SKM-1 treated with dmso at 0.1 percent for 144 hours (cell line): Measurements from ENCODE around the gene KIF16B.
"Not testable (repeated sequence)": the region's sequence is repeated elsewhere in the genome, so short reads cannot be mapped to it uniquely, and the experiment has no call there.

Experiments used
- DNase-seq: peaks from one replicate; lab custom pipeline; 2025; ENCODE audit not compliant: unreplicated experiment; lab: John Stamatoyannopoulos, UW

The KIF16B gene

GRCh38 chr20:16439540-16439939 is 133.7 kb downstream of the KIF16B start:
- DNase-seq, result not testable (repeated sequence)

DNA sequence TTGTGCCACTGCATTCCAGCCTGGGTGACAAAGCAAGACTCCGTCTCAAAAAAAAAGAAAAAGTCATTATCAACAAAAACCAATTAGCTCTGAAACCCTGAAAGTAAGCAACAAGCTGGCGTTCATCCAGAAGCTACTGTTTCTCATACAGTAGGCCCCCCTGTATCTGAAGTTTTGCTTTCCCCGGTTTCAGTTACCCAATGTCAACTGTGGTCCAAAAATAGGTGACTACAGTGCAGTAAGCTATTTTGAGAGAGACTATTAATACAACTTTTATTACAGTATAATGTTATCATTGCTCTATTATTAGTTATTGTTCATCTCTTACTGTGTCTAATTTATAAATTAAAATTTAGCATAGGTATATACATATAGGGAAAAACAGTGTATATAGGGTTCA is 135.1 kb downstream of the KIF16B start:
- DNase-seq, result no peak

DNA sequence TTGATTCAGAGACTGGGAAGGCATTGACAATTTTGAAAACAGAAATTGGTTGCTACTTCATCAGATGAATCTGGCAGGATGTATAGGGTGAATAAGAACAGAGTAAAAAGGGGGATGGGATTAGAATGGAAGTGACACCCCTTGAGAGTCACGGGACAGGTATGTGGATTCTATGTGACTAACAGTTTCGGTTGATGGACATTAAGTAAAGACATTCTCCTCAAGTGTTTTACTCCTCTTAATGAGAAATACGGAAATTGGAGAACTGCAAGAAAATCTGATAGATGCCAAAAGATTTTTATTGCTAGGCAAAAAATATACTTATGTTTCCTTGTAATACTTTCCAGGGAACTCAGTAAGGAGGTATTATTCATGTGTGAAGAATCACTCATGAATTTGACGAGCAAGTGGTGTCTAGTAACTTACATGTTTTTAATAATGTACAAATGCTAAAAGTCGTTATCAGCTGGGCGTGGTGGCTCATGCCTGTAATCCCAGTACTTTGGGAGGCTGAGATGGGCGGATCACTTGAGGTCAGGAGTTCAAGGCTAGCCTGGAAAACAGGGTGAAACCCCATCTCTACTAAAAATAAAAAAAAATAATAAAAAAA is 135.8 kb downstream of the KIF16B start:
- no peak for DNase-seq

- DNase-seq, result no peak
These were observed 139.1 kb downstream of the KIF16B start for GRCh38 chr20:16434062-16434664.

- no peak for DNase-seq
These were observed 140.0 kb downstream of the KIF16B start for GRCh38 chr20:16433293-16433580.

- no peak for DNase-seq
These were observed 140.6 kb downstream of the KIF16B start for GRCh38 chr20:16432466-16433292.

- DNase-seq, result no peak
These were observed 145.1 kb downstream of the KIF16B start for GRCh38 chr20:16428112-16428511.

DNA sequence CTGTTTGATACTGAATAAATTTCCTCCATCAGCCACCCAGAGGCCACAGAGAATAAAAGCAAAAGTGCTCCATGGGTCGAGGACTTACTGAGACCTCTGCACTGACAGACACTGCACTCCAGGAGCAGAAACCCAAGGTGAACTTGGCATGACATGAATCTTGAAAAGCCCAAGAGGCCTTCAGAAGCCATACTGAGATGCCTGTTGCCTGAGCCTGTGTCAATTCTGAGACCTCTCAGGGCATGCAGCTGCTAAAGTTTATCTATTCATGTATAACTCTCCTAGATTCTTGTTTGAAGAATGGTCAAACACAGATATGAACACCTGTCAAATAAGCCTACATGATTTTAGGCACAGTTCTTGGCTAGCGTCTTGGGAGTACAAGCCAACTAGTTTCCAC is 145.7 kb downstream of the KIF16B start:
- no peak for DNase-seq

DNA sequence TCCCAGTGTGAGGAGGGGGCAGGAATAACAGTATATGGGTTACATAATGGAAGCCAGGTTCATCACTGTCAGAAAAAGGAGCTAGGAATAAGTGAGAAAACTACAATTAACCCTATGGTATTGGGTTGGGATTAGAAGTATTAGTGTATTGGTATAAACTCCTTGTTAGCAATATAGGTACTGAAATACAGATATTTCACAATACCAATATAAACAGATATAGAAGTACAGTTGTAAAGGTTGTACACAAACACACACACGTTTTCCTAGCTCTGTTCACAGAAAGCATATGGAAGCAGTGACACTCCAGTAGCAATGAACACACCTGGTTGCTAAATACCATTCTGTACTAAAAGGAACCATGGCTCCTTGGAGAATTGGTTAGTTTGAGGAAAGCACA is 148.5 kb downstream of the KIF16B start:
- DNase-seq, result no peak

GRCh38 chr20:16423311-16424212 is 149.7 kb downstream of the KIF16B start:
- no peak for DNase-seq

- no peak for DNase-seq
These were observed 154.0 kb downstream of the KIF16B start for GRCh38 chr20:16419138-16419715.

- no peak for DNase-seq
These were observed 154.6 kb downstream of the KIF16B start for GRCh38 chr20:16418616-16419015.

DNA sequence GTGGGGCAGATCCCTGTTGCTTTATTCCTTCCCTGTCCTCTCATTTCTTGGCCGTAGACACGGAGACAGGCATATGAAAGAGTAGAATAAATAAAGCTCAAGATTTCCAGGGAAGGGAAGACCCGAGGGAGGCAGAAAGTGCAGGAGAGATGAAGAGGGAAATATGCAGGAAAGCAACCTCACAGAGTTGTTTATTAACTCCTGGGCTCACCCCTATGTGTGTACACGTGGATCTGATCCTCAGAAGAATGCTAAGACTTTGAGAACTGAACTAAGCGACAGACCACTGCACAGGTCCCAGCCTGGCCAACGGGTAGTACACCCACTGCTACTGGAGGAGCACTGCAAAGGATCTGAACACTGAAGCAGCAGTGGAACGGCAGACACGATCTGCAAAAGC is 156.2 kb downstream of the KIF16B start:
- no peak for DNase-seq

GRCh38 chr20:16415071-16416053 is 157.9 kb downstream of the KIF16B start:
- no peak for DNase-seq

DNA sequence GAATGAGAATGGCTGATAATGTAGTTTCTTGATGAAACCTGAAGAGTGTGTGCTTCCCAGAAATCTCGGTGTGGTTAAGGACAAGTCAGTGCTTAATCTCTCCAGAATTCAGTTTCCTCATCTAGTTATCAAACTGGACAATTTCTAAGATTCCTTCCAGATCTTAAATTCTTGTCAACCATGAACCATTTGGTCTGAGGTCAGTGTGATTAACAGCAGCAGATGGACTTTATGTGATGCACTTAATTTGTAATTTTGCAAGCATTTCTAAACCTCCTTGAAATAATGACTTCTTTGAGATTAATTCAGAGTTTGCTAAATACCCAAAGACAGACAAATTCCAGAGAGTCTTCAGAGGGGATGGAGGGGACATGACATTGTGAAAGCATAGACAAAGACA is 160.3 kb downstream of the KIF16B start:
- no peak for DNase-seq

DNA sequence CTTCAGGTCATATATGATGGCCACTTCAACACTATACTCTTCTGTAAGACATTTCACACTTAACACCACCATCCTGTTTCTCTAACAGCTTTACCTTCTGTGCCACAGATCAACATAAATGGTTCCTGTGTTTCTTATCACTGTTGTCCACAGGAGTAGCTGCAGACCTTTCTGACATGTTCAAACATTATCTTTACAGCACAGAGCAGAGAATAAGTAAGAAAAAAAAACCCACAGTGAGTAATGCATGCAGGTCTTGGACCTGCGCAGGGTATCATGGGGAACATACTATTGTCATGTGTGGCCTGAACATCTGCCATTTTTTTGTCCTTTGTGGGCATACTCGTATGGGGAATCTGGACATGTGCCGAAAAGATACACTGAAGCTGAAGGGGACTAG is 161.9 kb downstream of the KIF16B start:
- no peak for DNase-seq

GRCh38 chr20:16410626-16411025 is 162.6 kb downstream of the KIF16B start:
- no peak for DNase-seq

GRCh38 chr20:16408981-16409380 is 164.3 kb downstream of the KIF16B start:
- no peak for DNase-seq

- DNase-seq, result no peak
These were observed 165.8 kb downstream of the KIF16B start for GRCh38 chr20:16407251-16408067.
